CD14-positive monocyte (primary cell): ENCODE data around the gene KRTAP1-5. TPM values are rescaled to one million over a fixed set of nuclear protein-coding genes. Genes with fewer than 3 reads are reported as not detected.
"Not testable (repeated sequence)": the region's sequence is repeated elsewhere in the genome, so short reads cannot be mapped to it uniquely, and the experiment has no call there.

ENCODE experiments used
- DNase-seq, 3 donors: peaks; one replicate each; pipeline ENCODE4 v3.0.0-alpha.2; 2011 to 2022
- H2AFZ ChIP-seq: 2 replicates; pipeline ENCODE4 v1.6.0; 2012; ENCODE audit warnings: mild to moderate bottlenecking, low read depth, low read length, inconsistent platforms; ENCODE audit not compliant: insufficient read depth, poor library complexity, severe bottlenecking
- H3K27ac ChIP-seq, 2 donors: 1 replicate in 1 of 2; 2 replicates in 1 of 2; pipeline ENCODE4 v1.5.1; 2012 to 2013; ENCODE audit warnings: low read length in 2 of 2, control low read depth in 1 of 2, inconsistent platforms in 1 of 2, low read depth in 1 of 2, mild to moderate bottlenecking in 1 of 2
- H3K27me3 ChIP-seq, 2 donors: one replicate each; pipeline versions ENCODE4 v1.6.0 to v1.6.1; 2011 to 2013; ENCODE audit warnings: low read length in 2 of 2; ENCODE audit not compliant: control insufficient read depth in 2 of 2, insufficient read depth in 2 of 2
- H3K36me3 ChIP-seq, 2 donors: replicated peaks in 1 of 2; 1 replicate in 1 of 2; 2 replicates in 1 of 2; pipeline versions ENCODE4 v1.5.1 to v1.6.1; 2012 to 2013; ENCODE audit warnings: low read length in 2 of 2, control low read depth in 1 of 2, inconsistent platforms in 1 of 2, mild to moderate bottlenecking in 1 of 2; ENCODE audit not compliant: insufficient read depth in 2 of 2, control insufficient read depth in 1 of 2
- H3K4me1 ChIP-seq, 2 donors: 1 replicate in 1 of 2; 2 replicates in 1 of 2; pipeline versions ENCODE4 v1.5.1 to v1.6.1; 2012 to 2013; ENCODE audit warnings: low read length in 2 of 2, control low read depth in 1 of 2, inconsistent platforms in 1 of 2, mild to moderate bottlenecking in 1 of 2, moderate library complexity in 1 of 2; ENCODE audit not compliant: insufficient read depth in 2 of 2, control insufficient read depth in 1 of 2
- H3K4me2 ChIP-seq: replicated peaks from 2 replicates; pipeline ENCODE3; 2012; ENCODE audit warnings: low read length, moderate library complexity, mild to moderate bottlenecking; ENCODE audit not compliant: poor library complexity, severe bottlenecking; ENCODE audit errors: extremely low read depth
- H3K4me3 ChIP-seq, 3 experiments: fragments of 200-600 bp in 1 of 3; sonication (generic) in 1 of 3; replicated peaks in 1 of 3; 1 replicate in 2 of 3; 2 replicates in 1 of 3; pipeline ENCODE4 v1.5.1; 2011 to 2013; ENCODE audit warnings: low read length in 3 of 3, mild to moderate bottlenecking in 3 of 3, control low read depth in 2 of 3, low read depth in 2 of 3, inconsistent platforms in 1 of 3, moderate library complexity in 1 of 3
- H3K79me2 ChIP-seq: 2 replicates; pipeline ENCODE4 v1.6.0; 2012; ENCODE audit warnings: mild to moderate bottlenecking, control low read depth, inconsistent platforms, low read length, moderate library complexity; ENCODE audit not compliant: insufficient read depth
- H3K9ac ChIP-seq: 2 replicates; pipeline ENCODE4 v1.6.0; 2017; ENCODE audit warnings: low read length, mild to moderate bottlenecking; ENCODE audit not compliant: insufficient read depth, poor library complexity, severe bottlenecking
- H3K9me3 ChIP-seq, 2 donors: replicated peaks in 1 of 2; 1 replicate in 1 of 2; 2 replicates in 1 of 2; pipeline versions ENCODE4 v1.5.1 to v1.6.1; 2012 to 2013; ENCODE audit warnings: low read length in 2 of 2, control low read depth in 1 of 2; ENCODE audit not compliant: control insufficient read depth in 1 of 2, insufficient read depth in 1 of 2
- H4K20me1 ChIP-seq: 2 replicates; pipeline ENCODE4 v1.6.0; 2012; ENCODE audit warnings: mild to moderate bottlenecking, low read length, control low read depth, moderate library complexity; ENCODE audit not compliant: insufficient read depth
- H3K27ac Mint-ChIP-seq, 7 donors: one replicate each; pipeline ENCODE4 v1.8.0; 2020; ENCODE audit warnings: mild to moderate bottlenecking in 7 of 7, mixed read lengths in 7 of 7, moderate library complexity in 6 of 7, inconsistent platforms in 2 of 7
- H3K27me3 Mint-ChIP-seq, 3 donors: one replicate each; pipeline ENCODE4 v1.8.0; 2021 to 2022; ENCODE audit warnings: low read depth in 3 of 3, mild to moderate bottlenecking in 3 of 3, mixed read lengths in 3 of 3, moderate library complexity in 3 of 3, inconsistent platforms in 1 of 3
- H3K36me3 Mint-ChIP-seq, 2 donors: one replicate each; pipeline ENCODE4 v1.8.0; 2020; ENCODE audit warnings: mixed read lengths in 2 of 2, inconsistent platforms in 1 of 2, mild to moderate bottlenecking in 1 of 2
- H3K4me1 Mint-ChIP-seq: one replicate; pipeline ENCODE4 v1.8.0; 2020; ENCODE audit warnings: mild to moderate bottlenecking, mixed read lengths
- H3K4me3 Mint-ChIP-seq, 2 donors: one replicate each; pipeline ENCODE4 v1.8.0; 2020; ENCODE audit warnings: mild to moderate bottlenecking in 2 of 2, mixed read lengths in 2 of 2, moderate library complexity in 1 of 2
- H3K9me3 Mint-ChIP-seq, 7 donors: one replicate each; pipeline ENCODE4 v1.8.0; 2020 to 2022; ENCODE audit warnings: mixed read lengths in 7 of 7, mild to moderate bottlenecking in 6 of 7, moderate library complexity in 6 of 7, inconsistent platforms in 2 of 7
- WGBS: methylation state at CpG from one replicate; pipeline ENCODE4 v1.1.5; 2013; ENCODE audit warnings: missing lambda C conversion rate; ENCODE audit not compliant: insufficient coverage; 5-methylcytosine and 5-hydroxymethylcytosine counted together
- intact Hi-C, 2 donors: fragments of 100-400 bp; cut with micrococcal nuclease; formaldehyde crosslinking; loops; one replicate each; pipeline versions ENCODE4 v1.15.0 to v1.15.1; 2023
- polyA plus RNA-seq, 3 donors: library from polyadenylated mRNA; depleted of rRNA in 1 of 3; unstranded in 2 of 3; stranded (reverse) in 1 of 3; fragments of 300-500 nt in 2 of 3; fragments of >200 nt in 1 of 3; fragmentation: Illumina TruSeq in 2 of 3; gene quantifications; 1 replicate in 2 of 3; 2 replicates in 1 of 3; pipeline ENCODE4 v1.2.3, GENCODE V29; 2012 to 2021
- TF ChIP-seq, protein P1 (sequence below): fragments of 200-600 bp; IDR thresholded peaks from one replicate; pipeline ENCODE4 v1.8.0; 2022; ENCODE audit warnings: antibody characterized with exemption, mild to moderate bottlenecking

KRTAP1-5 gene
- polyA plus RNA-seq, 3 donors: not detected

DNA sequence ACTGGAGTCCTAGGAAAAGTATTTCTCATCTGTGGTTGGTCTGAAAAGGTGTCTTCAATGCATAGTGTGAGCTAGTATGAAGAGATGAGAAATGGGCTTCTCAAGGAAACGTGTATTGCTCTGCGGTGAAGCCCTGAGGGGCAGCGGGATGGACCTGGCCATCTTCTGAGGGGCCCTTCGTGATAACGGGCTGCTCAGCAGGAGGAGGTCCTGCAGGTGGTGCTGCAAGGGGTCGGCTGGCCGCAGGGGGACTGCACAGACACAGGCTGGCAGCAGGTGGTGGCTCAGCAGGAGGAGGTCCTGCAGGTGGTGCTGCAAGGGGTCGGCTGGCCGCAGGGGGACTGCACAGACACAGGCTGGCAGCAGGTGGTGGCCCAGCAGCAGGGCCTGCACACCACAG lies 27.5 kb upstream of the KRTAP1-5 start:
- DNase-seq, intact Hi-C loops, H3K4me1 Mint-ChIP-seq, H3K36me3 ChIP-seq, H3K79me2 ChIP-seq, H2AFZ ChIP-seq, H3K4me1 ChIP-seq, H3K9ac ChIP-seq, H3K27ac Mint-ChIP-seq, H4K20me1 ChIP-seq, H3K4me3 ChIP-seq, H3K4me3 Mint-ChIP-seq, H3K27ac ChIP-seq, H3K9me3 ChIP-seq, H3K4me2 ChIP-seq, H3K36me3 Mint-ChIP-seq, H3K9me3 Mint-ChIP-seq: not testable (repeated sequence)
- peaks cover 9 to 18% (median 11%) of the 10 kb centered on the region in 3 donors for H3K27me3 Mint-ChIP-seq
- 98% methylated on average over 5 of the region's 9 CpGs for WGBS
- H3K27me3 ChIP-seq: peaks cover 3 to 11% of the 10 kb centered on the region in 2 donors

DNA sequence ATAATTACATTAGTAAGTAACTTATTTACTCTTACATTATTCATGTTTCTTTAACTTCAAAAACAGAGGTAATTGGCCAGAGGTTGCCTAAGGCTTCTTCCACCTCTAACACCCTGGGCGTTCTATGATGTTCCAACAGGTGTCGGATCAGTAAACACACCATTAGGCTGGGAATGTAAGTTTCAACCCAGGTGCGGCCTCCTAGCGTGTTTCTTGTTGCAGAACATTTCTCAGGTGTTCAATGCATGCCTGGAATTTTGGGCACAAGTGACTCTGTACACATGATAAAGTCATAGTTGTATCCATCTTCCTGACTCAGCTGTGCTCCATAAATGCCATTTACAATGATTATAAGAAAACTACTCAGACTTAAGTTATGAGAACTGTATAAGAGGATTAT lies 27.0 kb upstream of the KRTAP1-5 start:
- no peaks in the 10 kb centered on the region for H4K20me1 ChIP-seq
- Mint-ChIP-seq H3K36me3 (no peaks in the 10 kb centered on the region), H3K27me3 (peaks cover 5 to 13% (median 8%) of the 10 kb centered on the region in 3 donors), H3K4me3 (no peak overlapping the region), H3K27ac (no peak overlapping the region), H3K4me1 (no peaks in the 10 kb centered on the region), H3K9me3 (peaks cover 0 to 9% (median 2%) of the 10 kb centered on the region in 7 donors)
- intact Hi-C loops: no loop called here
- WGBS: 96% methylated on average over 3 of the region's 4 CpGs
- TF ChIP-seq, protein P1, sequence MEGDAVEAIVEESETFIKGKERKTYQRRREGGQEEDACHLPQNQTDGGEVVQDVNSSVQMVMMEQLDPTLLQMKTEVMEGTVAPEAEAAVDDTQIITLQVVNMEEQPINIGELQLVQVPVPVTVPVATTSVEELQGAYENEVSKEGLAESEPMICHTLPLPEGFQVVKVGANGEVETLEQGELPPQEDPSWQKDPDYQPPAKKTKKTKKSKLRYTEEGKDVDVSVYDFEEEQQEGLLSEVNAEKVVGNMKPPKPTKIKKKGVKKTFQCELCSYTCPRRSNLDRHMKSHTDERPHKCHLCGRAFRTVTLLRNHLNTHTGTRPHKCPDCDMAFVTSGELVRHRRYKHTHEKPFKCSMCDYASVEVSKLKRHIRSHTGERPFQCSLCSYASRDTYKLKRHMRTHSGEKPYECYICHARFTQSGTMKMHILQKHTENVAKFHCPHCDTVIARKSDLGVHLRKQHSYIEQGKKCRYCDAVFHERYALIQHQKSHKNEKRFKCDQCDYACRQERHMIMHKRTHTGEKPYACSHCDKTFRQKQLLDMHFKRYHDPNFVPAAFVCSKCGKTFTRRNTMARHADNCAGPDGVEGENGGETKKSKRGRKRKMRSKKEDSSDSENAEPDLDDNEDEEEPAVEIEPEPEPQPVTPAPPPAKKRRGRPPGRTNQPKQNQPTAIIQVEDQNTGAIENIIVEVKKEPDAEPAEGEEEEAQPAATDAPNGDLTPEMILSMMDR: no peak
- no peak overlapping the region for H3K9ac ChIP-seq
- H3K79me2 ChIP-seq: no peaks in the 10 kb centered on the region
- H3K36me3 ChIP-seq: no peaks in the 10 kb centered on the region
- H3K4me2 ChIP-seq: no peak overlapping the region
- H3K27ac ChIP-seq: no peak overlapping the region
- H3K27me3 ChIP-seq: peaks cover under 1 to 10% of the 10 kb centered on the region in 2 donors
- no peaks in the 10 kb centered on the region for H3K4me1 ChIP-seq
- H2AFZ ChIP-seq: no peak overlapping the region
- DNase-seq: no peak
- H3K4me3 ChIP-seq: no peak overlapping the region
- no peaks in the 10 kb centered on the region for H3K9me3 ChIP-seq
